HG03097 (cell line): ENCODE results near the gene SPATS2L.
A peak's percentile ranks its signal among the peaks of the same experiment; 100 is the strongest.

Source experiments
- ATAC-seq: cut with Tn5 transposase; IDR thresholded peaks from one replicate; pipeline ENCODE4 v1.9.1; 2021; ENCODE audit not compliant: unreplicated experiment, low FRiP score

The SPATS2L gene

GRCh38 chr2:200399636-200400035 lies 93.1 kb downstream of the SPATS2L start:
- no peak for ATAC-seq

- no peak for ATAC-seq
These were observed 97.3 kb downstream of the SPATS2L start for GRCh38 chr2:200403814-200404213.

- no peak for ATAC-seq
These were observed 98.1 kb downstream of the SPATS2L start for GRCh38 chr2:200404615-200405014.

- no peak for ATAC-seq
These were observed 99.3 kb downstream of the SPATS2L start for GRCh38 chr2:200405599-200406298.

- ATAC-seq: peak; percentile 51
These were observed 99.9 kb downstream of the SPATS2L start for GRCh38 chr2:200406379-200406778.

- no peak for ATAC-seq
These were observed 102.2 kb downstream of the SPATS2L start for GRCh38 chr2:200408428-200409316.

GRCh38 chr2:200411831-200412230 lies 105.3 kb downstream of the SPATS2L start:
- no peak for ATAC-seq

GRCh38 chr2:200414367-200414766 lies 107.9 kb downstream of the SPATS2L start:
- no peak for ATAC-seq

- ATAC-seq: no peak
These were observed 109.0 kb downstream of the SPATS2L start for GRCh38 chr2:200415455-200415854.

GRCh38 chr2:200416878-200417277 lies 110.4 kb downstream of the SPATS2L start:
- no peak for ATAC-seq

- ATAC-seq: no peak
These were observed 110.9 kb downstream of the SPATS2L start for GRCh38 chr2:200417366-200417765.

- ATAC-seq: no peak
These were observed 111.9 kb downstream of the SPATS2L start for GRCh38 chr2:200418399-200418798.

GRCh38 chr2:200419325-200419724 lies 112.8 kb downstream of the SPATS2L start:
- no peak for ATAC-seq

GRCh38 chr2:200421270-200421669 lies 114.8 kb downstream of the SPATS2L start:
- no peak for ATAC-seq

- ATAC-seq: no peak
These were observed 115.6 kb downstream of the SPATS2L start for GRCh38 chr2:200422071-200422470.

GRCh38 chr2:200422532-200423261 lies 116.2 kb downstream of the SPATS2L start:
- no peak for ATAC-seq

- ATAC-seq: no peak
These were observed 117.0 kb downstream of the SPATS2L start for GRCh38 chr2:200423541-200423940.

- ATAC-seq: no peak
These were observed 118.7 kb downstream of the SPATS2L start for GRCh38 chr2:200425026-200425821.

GRCh38 chr2:200426754-200427153 lies 120.3 kb downstream of the SPATS2L start:
- no peak for ATAC-seq

- no peak for ATAC-seq
These were observed 122.6 kb downstream of the SPATS2L start for GRCh38 chr2:200428961-200429665.
